ENCODE measurements around the gene ARID2.

DNA sequence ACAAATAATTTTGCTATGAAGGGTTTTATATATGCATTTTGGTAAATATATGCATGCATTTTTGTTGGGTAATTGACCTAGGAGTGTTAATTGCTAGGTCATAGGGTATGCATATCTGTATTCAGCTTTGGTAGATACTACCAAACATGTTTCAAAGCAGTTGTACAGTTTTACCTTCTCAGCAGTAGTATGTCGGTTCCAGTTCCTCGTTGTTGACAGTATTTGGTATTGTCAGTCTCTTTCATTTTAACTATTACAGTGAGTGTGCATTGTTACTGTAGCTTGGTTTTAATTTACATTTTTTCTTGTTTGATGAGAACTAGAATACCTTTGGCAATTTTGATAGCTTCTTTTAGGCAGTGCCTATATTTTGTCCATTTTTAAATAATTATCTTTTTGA is 98.9 kb downstream of the ARID2 start:
- TF ChIP-seq, protein P1, sequence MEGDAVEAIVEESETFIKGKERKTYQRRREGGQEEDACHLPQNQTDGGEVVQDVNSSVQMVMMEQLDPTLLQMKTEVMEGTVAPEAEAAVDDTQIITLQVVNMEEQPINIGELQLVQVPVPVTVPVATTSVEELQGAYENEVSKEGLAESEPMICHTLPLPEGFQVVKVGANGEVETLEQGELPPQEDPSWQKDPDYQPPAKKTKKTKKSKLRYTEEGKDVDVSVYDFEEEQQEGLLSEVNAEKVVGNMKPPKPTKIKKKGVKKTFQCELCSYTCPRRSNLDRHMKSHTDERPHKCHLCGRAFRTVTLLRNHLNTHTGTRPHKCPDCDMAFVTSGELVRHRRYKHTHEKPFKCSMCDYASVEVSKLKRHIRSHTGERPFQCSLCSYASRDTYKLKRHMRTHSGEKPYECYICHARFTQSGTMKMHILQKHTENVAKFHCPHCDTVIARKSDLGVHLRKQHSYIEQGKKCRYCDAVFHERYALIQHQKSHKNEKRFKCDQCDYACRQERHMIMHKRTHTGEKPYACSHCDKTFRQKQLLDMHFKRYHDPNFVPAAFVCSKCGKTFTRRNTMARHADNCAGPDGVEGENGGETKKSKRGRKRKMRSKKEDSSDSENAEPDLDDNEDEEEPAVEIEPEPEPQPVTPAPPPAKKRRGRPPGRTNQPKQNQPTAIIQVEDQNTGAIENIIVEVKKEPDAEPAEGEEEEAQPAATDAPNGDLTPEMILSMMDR (IDR thresholded peaks at IDR 0.05): no peak
- no peak for TF ChIP-seq POLR2A (IDR thresholded peaks at IDR 0.05)

Measured in breast epithelium (tissue), 3 donors.